AG09319 (cell line): ENCODE data around the gene AQP4.

Experiments
- DNase-seq: peaks from one replicate; pipeline ENCODE4 v3.0.0-alpha.2; 2010; ENCODE audit warnings: low read depth; ENCODE audit errors: extremely low read depth
- CTCF ChIP-seq: IDR thresholded peaks from 2 replicates; pipeline ENCODE4 v1.5.1; 2011; ENCODE audit warnings: low read depth, mild to moderate bottlenecking, inconsistent platforms, low read length, moderate library complexity

AQP4 gene

GRCh38 chr18:26893996-26894395 is 28.5 kb upstream of the AQP4 start:
- DNase-seq: no peak
- no peak for TF ChIP-seq CTCF

- no peak for DNase-seq
- TF ChIP-seq CTCF: no peak
Measured at GRCh38 chr18:26888259-26888658, 22.8 kb upstream of the AQP4 start.

DNA sequence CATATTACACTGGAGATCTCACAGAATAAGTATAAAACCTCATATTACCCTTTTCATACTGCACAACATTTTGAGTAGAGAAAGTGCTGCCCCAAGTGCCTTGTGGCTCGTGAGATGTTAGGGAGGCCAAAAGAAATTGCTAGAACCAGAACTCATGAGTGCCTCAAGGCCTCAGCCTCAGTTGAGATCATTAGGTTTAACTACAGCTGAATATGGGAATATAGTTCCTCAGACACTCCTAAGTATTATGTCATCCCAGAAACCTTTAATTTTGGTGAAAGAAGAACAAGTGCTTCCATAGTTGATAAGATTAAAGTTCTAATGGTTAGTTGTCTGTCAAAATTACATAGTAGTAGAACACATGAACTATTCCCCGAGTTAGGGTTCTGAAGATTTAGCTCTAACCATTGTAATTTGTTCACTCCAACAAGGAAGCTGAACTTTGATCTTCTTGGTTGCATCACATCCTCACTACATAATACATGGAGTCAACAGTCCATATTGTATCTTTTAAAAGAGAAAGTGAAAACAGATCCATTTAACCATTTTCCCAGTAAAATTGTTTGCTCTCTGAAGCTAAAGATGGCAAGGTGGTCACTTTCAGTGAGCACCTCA is 9.6 kb upstream of the AQP4 start:
- TF ChIP-seq CTCF: no peak
- no peak for DNase-seq

- TF ChIP-seq CTCF: no peak
- no peak for DNase-seq
Measured at GRCh38 chr18:26874283-26874682, 8.8 kb upstream of the AQP4 start.

DNA sequence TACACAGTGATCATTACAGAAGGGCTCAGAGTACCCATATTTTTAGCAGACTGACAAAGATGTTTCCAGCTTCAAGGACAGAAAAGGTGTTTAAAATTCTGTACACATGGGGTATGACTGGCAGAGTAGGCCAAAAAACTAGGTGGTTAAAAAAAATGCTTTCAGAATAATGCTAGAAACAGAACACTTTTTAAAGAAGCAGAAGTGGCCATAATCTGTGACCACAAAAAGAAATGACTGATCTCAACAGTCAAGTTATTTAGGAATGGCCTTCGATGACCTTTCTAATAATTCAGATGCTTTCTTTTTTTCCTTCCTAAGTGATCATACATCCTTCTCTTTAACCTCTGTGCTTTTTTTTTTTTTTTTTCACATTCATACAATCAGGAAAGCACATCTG is 4.1 kb upstream of the AQP4 start:
- no peak for TF ChIP-seq CTCF
- DNase-seq: no peak

DNA sequence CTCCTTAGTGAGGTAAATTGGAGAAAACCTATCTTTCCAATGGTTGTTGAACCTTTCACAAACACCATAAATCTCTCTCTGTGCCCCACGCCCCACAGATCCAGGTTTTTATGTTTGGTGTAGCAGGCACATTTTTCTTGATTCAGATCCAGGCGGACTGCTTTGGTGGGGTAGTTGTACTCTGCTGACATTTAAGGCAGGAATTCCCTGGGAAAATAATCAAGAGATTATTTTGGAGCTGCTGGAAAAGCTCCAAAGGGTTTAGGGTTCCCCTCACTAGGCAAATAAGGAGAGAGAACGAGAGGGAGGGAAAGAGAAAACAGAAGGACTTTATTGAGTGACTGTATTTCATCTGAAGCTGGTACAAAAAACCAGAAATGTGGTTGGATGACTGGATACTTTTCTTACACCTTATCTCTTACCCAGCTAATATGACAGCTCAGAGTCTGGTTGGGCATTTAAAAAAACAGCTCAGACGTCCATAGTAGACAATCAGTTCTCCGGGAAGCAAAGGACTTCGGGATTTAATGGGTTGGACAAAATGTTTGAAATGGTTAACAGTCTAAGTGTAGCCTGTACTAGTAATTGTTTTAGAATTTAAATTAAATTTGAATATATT is 3.6 kb upstream of the AQP4 start:
- no peak for TF ChIP-seq CTCF
- DNase-seq: no peak

- TF ChIP-seq CTCF: no peak
- DNase-seq: no peak
Measured at GRCh38 chr18:26867471-26867870, 2.0 kb upstream of the AQP4 start.
